Sigmoid colon (tissue), 7 donors: ENCODE results near the gene CYTH3. TPM values are rescaled to one million over a fixed set of nuclear protein-coding genes. Genes with fewer than 3 reads are reported as not detected.

Source experiments
- DNase-seq: peaks from one replicate; pipeline ENCODE4 v3.0.0-alpha.2; 2019
- H3K27ac ChIP-seq, 4 donors: fragments of 200-600 bp; sonication (generic); one replicate each; pipeline ENCODE4 v1.5.1; 2016 to 2019; ENCODE audit warnings: mild to moderate bottlenecking in 1 of 4
- H3K27me3 ChIP-seq, 3 donors: fragments of 200-600 bp; sonication (generic); one replicate each; pipeline ENCODE4 v1.5.1; 2019; ENCODE audit warnings: mild to moderate bottlenecking in 1 of 3
- H3K36me3 ChIP-seq, 4 donors: fragments of 200-600 bp; sonication (generic); one replicate each; pipeline ENCODE4 v1.5.1; 2016 to 2019
- H3K4me1 ChIP-seq, 4 donors: fragments of 200-600 bp; sonication (generic); one replicate each; pipeline ENCODE4 v1.5.1; 2017 to 2019
- H3K4me3 ChIP-seq, 4 donors: fragments of 200-600 bp; sonication (generic); one replicate each; pipeline ENCODE4 v1.5.1; 2017 to 2019; ENCODE audit warnings: mild to moderate bottlenecking in 2 of 4, moderate library complexity in 1 of 4
- H3K9me3 ChIP-seq, 4 donors: fragments of 200-600 bp in 3 of 4; sonication (generic) in 3 of 4; one replicate each; pipeline versions ENCODE4 v1.5.1 to v1.6.1; 2013 to 2019
- CTCF ChIP-seq, 4 experiments: fragments of 450-650 bp in 3 of 4; fragments of 200-600 bp in 1 of 4; IDR thresholded peaks; one replicate each; pipeline ENCODE4 v1.5.1; 2016 to 2019; ENCODE audit warnings: antibody characterized with exemption in 4 of 4, mild to moderate bottlenecking in 3 of 4, moderate library complexity in 2 of 4
- EP300 ChIP-seq, 4 donors: sonication (generic); formaldehyde crosslinking; IDR thresholded peaks; one replicate each; pipeline ENCODE4 v1.6.1; 2017; ENCODE audit warnings: antibody characterized with exemption in 4 of 4
- POLR2A ChIP-seq, 2 donors: fragments of 450-650 bp; IDR thresholded peaks; one replicate each; pipeline ENCODE4 v1.6.1; 2016; ENCODE audit warnings: antibody characterized with exemption in 2 of 2, mild to moderate bottlenecking in 2 of 2, moderate library complexity in 2 of 2
- POLR2AphosphoS5 ChIP-seq, 4 donors: sonication (generic); formaldehyde crosslinking; IDR thresholded peaks; one replicate each; pipeline ENCODE4 v1.6.1; 2017; ENCODE audit warnings: antibody characterized with exemption in 4 of 4
- WGBS, 2 donors: extraction: QIAGEN DNeasy Blood & Tissue Kit; methylation state at CpG; one replicate each; pipeline ENCODE4 v1.1.7; 2013; 5-methylcytosine and 5-hydroxymethylcytosine counted together
- intact Hi-C: fragments of 100-400 bp; cut with DNase I; formaldehyde crosslinking; loops from one replicate; pipeline ENCODE4 v1.15.1; 2023
- polyA plus RNA-seq, 3 donors: library from polyadenylated mRNA; stranded (reverse); fragments of 200-250 nt; gene quantifications; one replicate each; pipeline ENCODE4 v1.2.3, GENCODE V29; 2013
- total RNA-seq, 4 donors: library from RNA; depleted of rRNA; stranded (reverse); fragments of >200 nt; gene quantifications; one replicate each; pipeline ENCODE4 v1.1.0, GENCODE V29; 2016
- donor health status: healthy with polysubstance abuse.
- donor health status: Bipolar disorder and iron deficiency.
- donor health status: healthy.

CYTH3 gene
- total and polyA plus RNA-seq, 7 donors: 6.5 to 34.8 (median 27.1) TPM

GRCh38 chr7:6249043-6249442 lies 23.4 kb downstream of the CYTH3 start:
- peaks cover 0 to 38% (median 27%) of the 10 kb centered on the region in 4 donors for H3K4me1 ChIP-seq
- H3K27ac ChIP-seq: no peak overlapping the region
- TF ChIP-seq CTCF (IDR thresholded peaks at IDR 0.05): no peak
- TF ChIP-seq POLR2A (IDR thresholded peaks at IDR 0.05): no peak
- TF ChIP-seq POLR2AphosphoS5 (IDR thresholded peaks at IDR 0.05): no peak
- TF ChIP-seq EP300 (IDR thresholded peaks at IDR 0.05): no peak
- H3K9me3 ChIP-seq: no peaks in the 10 kb centered on the region
- no peak overlapping the region for H3K4me3 ChIP-seq
- H3K27me3 ChIP-seq: no peaks in the 10 kb centered on the region
- no peak for DNase-seq
- 97 to 98% methylated on average over 4 of the region's 4 CpGs for WGBS, 2 donors
- intact Hi-C loops: no loop called here
- H3K36me3 ChIP-seq: no peaks in the 10 kb centered on the region

GRCh38 chr7:6248581-6248980 lies 23.8 kb downstream of the CYTH3 start:
- Histone ChIP-seq H3K27ac (no peak overlapping the region), H3K4me1 (peaks cover 0 to 38% (median 27%) of the 10 kb centered on the region in 4 donors)
- 87 to 90% methylated on average over 6 of the region's 6 CpGs for WGBS, 2 donors

GRCh38 chr7:6246251-6246917 lies 26.0 kb downstream of the CYTH3 start:
- H3K4me3 ChIP-seq: no peak overlapping the region
- no peaks in the 10 kb centered on the region for H3K36me3 ChIP-seq
- H3K27ac ChIP-seq: peak overlapping the region in 1 of 4 donors; percentile 15
- TF ChIP-seq POLR2A (IDR thresholded peaks at IDR 0.05) (no peak), CTCF (IDR thresholded peaks at IDR 0.05) (no peak), EP300 (IDR thresholded peaks at IDR 0.05) (no peak), POLR2AphosphoS5 (IDR thresholded peaks at IDR 0.05) (no peak)
- intact Hi-C loops: no loop called here
- DNase-seq: no peak
- no peaks in the 10 kb centered on the region for H3K9me3 ChIP-seq
- peaks cover 0 to 21% (median 15%) of the 10 kb centered on the region in 4 donors for H3K4me1 ChIP-seq
- 89 to 91% methylated on average over 8 of the region's 8 CpGs for WGBS, 2 donors
- no peaks in the 10 kb centered on the region for H3K27me3 ChIP-seq

More at GRCh38 chr7:6248581-6248980, 23.8 kb downstream of the CYTH3 start:
- Histone ChIP-seq H3K9me3 (no peaks in the 10 kb centered on the region), H3K4me3 (no peak overlapping the region), H3K36me3 (no peaks in the 10 kb centered on the region), H3K27me3 (no peaks in the 10 kb centered on the region)
- DNase-seq: no peak
- no peak for TF ChIP-seq POLR2AphosphoS5 (IDR thresholded peaks at IDR 0.05)
- no peak for TF ChIP-seq POLR2A (IDR thresholded peaks at IDR 0.05)
- TF ChIP-seq CTCF (IDR thresholded peaks at IDR 0.05): no peak
- TF ChIP-seq EP300 (IDR thresholded peaks at IDR 0.05): no peak
- intact Hi-C loops: no loop called here

GRCh38 chr7:6244021-6244420 lies 28.4 kb downstream of the CYTH3 start:
- Histone ChIP-seq H3K4me3 (no peak overlapping the region), H3K36me3 (no peaks in the 10 kb centered on the region), H3K4me1 (peaks cover 0 to 19% (median 10%) of the 10 kb centered on the region in 4 donors), H3K9me3 (no peaks in the 10 kb centered on the region), H3K27ac (no peak overlapping the region), H3K27me3 (no peaks in the 10 kb centered on the region)
- no peak for TF ChIP-seq POLR2A (IDR thresholded peaks at IDR 0.05)
- TF ChIP-seq EP300 (IDR thresholded peaks at IDR 0.05): no peak
- TF ChIP-seq CTCF (IDR thresholded peaks at IDR 0.05): no peak
- no peak for TF ChIP-seq POLR2AphosphoS5 (IDR thresholded peaks at IDR 0.05)
- no peak for DNase-seq
- intact Hi-C loops: no loop called here
- WGBS, 2 donors: 96% methylated on average over 3 of the region's 3 CpGs

GRCh38 chr7:6243168-6243567 lies 29.3 kb downstream of the CYTH3 start:
- 96 to 97% methylated on average over 5 of the region's 5 CpGs for WGBS, 2 donors
- Histone ChIP-seq H3K27ac (no peak overlapping the region), H3K9me3 (no peaks in the 10 kb centered on the region), H3K27me3 (no peaks in the 10 kb centered on the region), H3K36me3 (no peaks in the 10 kb centered on the region), H3K4me3 (no peak overlapping the region), H3K4me1 (peaks cover 0 to 19% (median 10%) of the 10 kb centered on the region in 4 donors)
- TF ChIP-seq CTCF (IDR thresholded peaks at IDR 0.05) (no peak), POLR2A (IDR thresholded peaks at IDR 0.05) (no peak), POLR2AphosphoS5 (IDR thresholded peaks at IDR 0.05) (no peak), EP300 (IDR thresholded peaks at IDR 0.05) (no peak)
- DNase-seq: no peak
- intact Hi-C loops: no loop called here
